ENCODE measurements around the gene SLC25A13. TPM values are rescaled to one million over a fixed set of nuclear protein-coding genes. Genes with fewer than 3 reads are reported as not detected.

Gene SLC25A13
- polyA plus RNA-seq, 1 of the 3 experiments (the other 2 are of a cell fraction), result 16.0 TPM

- CTCF ChIA-PET, result interaction anchor here (1.2 kb wide), 1 partner anchor 24 kb away, joined by 4 read pairs; no protein-coding TSS in a partner anchor
- POLR2A ChIA-PET, result no interaction called here
- H3K9me2 ChIP-seq, result no peaks in the 10 kb centered on the region
- no peak for DNase-seq
- H3K4me2 ChIP-seq, result no peak overlapping the region
- H4K20me1 ChIP-seq (ENCODE audit: insufficient read depth), result no peaks in the 10 kb centered on the region
- H3F3A ChIP-seq (replicated peaks; ENCODE audit: insufficient read depth), result no peaks in the 10 kb centered on the region
- H2AFZ ChIP-seq (ENCODE audit: low read depth), result no peak overlapping the region
- H3K79me2 ChIP-seq (ENCODE audit: insufficient read depth), result no peaks in the 10 kb centered on the region
- WGBS (ENCODE audit: low lambda C conversion rate), result 94% methylated on average over 12 of the region's 13 CpGs
- H3K4me3 ChIP-seq (ENCODE audit: low read depth in 2 of 2, low read length in 1 of 2), result no peak overlapping the region
- H3K9ac ChIP-seq, result no peak overlapping the region
- peaks cover 20 to 33% of the 10 kb centered on the region in 2 experiments for H3K36me3 ChIP-seq (replicated peaks in 1 of 2; ENCODE audit: control insufficient read depth in 1 of 2, insufficient read depth in 2 of 2, low read length in 1 of 2)
- H3K27ac ChIP-seq (ENCODE audit: low read depth in 2 of 2, low read length in 1 of 2), result no peak overlapping the region
- no peaks in the 10 kb centered on the region for H3K27me3 ChIP-seq (ENCODE audit: insufficient read depth)
- TF ChIP-seq GATA2 (CRISPR knock-in tag; IDR thresholded peaks at IDR 0.05) (no peak), GABPA (IDR thresholded peaks at IDR 0.05; ENCODE audit: low read depth) (no peak), YY1 (IDR thresholded peaks at IDR 0.05; ENCODE audit: low read depth) (no peak), NFIC (IDR thresholded peaks at IDR 0.05; ENCODE audit: borderline replicate concordance) (no peak), RCOR1 (IDR thresholded peaks at IDR 0.05; ENCODE audit: low read length) (no peak), MAX (IDR thresholded peaks at IDR 0.05; ENCODE audit: low read depth) (no peak)
- peaks cover 5 to 21% of the 10 kb centered on the region in 2 experiments; a peak in 3 of 4 replicates for H3K4me1 ChIP-seq (ENCODE audit: control insufficient read depth in 1 of 2, insufficient read depth in 2 of 2, low read depth in 1 of 2, low read length in 1 of 2)
- H3K9me3 ChIP-seq, result no peaks in the 10 kb centered on the region
Measured at GRCh38 chr7:96118449-96119001, 203.4 kb downstream of the SLC25A13 start.

DNA sequence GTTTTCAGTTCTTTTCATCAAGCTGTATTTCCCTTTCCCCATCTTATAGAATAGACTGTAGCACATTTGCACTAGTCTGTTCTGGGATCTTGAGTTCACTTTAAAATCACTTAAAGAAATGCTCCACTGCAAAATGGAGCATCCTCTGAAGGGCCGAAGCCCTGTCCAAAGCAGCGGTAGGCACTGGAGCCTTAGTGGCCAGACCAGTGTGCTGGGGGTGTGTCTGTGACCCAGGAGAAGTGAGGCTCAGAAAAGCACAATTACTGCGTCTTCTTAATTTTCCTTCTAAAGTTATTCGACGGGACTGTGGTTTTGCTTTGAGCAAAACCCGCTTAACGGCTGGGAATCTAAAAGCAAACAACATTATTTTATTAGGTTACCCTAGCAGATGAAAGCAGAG is 205.7 kb downstream of the SLC25A13 start:
- Histone ChIP-seq H3K4me1 (ENCODE audit: control insufficient read depth in 1 of 2, insufficient read depth in 2 of 2, low read depth in 1 of 2, low read length in 1 of 2) (peaks cover 5 to 13% of the 10 kb centered on the region in 2 experiments; a peak in 3 of 4 replicates), H3K36me3 (replicated peaks in 1 of 2; ENCODE audit: control insufficient read depth in 1 of 2, insufficient read depth in 2 of 2, low read length in 1 of 2) (peaks cover 15 to 21% of the 10 kb centered on the region in 2 experiments), H4K20me1 (ENCODE audit: insufficient read depth) (no peaks in the 10 kb centered on the region), H3K9me3 (peaks cover 4% of the 10 kb centered on the region; the same call in 1 of the 2 replicates), H3K4me2 (no peak overlapping the region), H3K4me3 (ENCODE audit: low read depth in 2 of 2, low read length in 1 of 2) (no peak overlapping the region), H2AFZ (ENCODE audit: low read depth) (no peak overlapping the region), H3K79me2 (ENCODE audit: insufficient read depth) (no peaks in the 10 kb centered on the region), H3K27ac (ENCODE audit: low read depth in 2 of 2, low read length in 1 of 2) (peak overlapping the region in 1 of 2 experiments; percentile 18; a peak in 1 of 4 replicates), H3K9me2 (no peaks in the 10 kb centered on the region), H3F3A (replicated peaks; ENCODE audit: insufficient read depth) (no peaks in the 10 kb centered on the region), H3K27me3 (ENCODE audit: insufficient read depth) (no peaks in the 10 kb centered on the region), H3K9ac (no peak overlapping the region)
- TF ChIP-seq GABPA (IDR thresholded peaks at IDR 0.05; ENCODE audit: low read depth) (no peak), EZH2phosphoT487 (IDR thresholded peaks at IDR 0.05; ENCODE audit: borderline replicate concordance, low read depth) (no peak), POLR2AphosphoS5 (IDR thresholded peaks at IDR 0.05; ENCODE audit: low read depth, low read length) (no peak), RFX5 (IDR thresholded peaks at IDR 0.05; ENCODE audit: low read length) (no peak), CHD2 (IDR thresholded peaks at IDR 0.05; ENCODE audit: low read length, partially characterized antibody) (no peak), TAF1 (IDR thresholded peaks at IDR 0.05; ENCODE audit: borderline replicate concordance, low read depth, low read length) (no peak), FOXJ3 (CRISPR knock-in tag; IDR thresholded peaks at IDR 0.05) (no peak), RXRA (IDR thresholded peaks at IDR 0.05; ENCODE audit: borderline replicate concordance, low read depth) (no peak), SIN3A (IDR thresholded peaks at IDR 0.05; ENCODE audit: borderline replicate concordance, low read depth, low read length) (no peak), CTCF (IDR thresholded peaks at IDR 0.05) (no peak), NRF1 (IDR thresholded peaks at IDR 0.05; ENCODE audit: low read depth, low read length) (no peak), TCF12 (IDR thresholded peaks at IDR 0.05) (no peak), JUND (IDR thresholded peaks at IDR 0.05) (no peak), MEF2A (IDR thresholded peaks at IDR 0.05; ENCODE audit: borderline replicate concordance, low read depth) (no peak), MXI1 (IDR thresholded peaks at IDR 0.05; ENCODE audit: low read depth, low read length) (no peak)
- TF ChIP-seq, protein P1, sequence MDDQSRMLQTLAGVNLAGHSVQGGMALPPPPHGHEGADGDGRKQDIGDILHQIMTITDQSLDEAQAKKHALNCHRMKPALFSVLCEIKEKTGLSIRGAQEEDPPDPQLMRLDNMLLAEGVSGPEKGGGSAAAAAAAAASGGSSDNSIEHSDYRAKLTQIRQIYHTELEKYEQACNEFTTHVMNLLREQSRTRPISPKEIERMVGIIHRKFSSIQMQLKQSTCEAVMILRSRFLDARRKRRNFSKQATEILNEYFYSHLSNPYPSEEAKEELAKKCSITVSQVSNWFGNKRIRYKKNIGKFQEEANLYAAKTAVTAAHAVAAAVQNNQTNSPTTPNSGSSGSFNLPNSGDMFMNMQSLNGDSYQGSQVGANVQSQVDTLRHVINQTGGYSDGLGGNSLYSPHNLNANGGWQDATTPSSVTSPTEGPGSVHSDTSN (IDR thresholded peaks at IDR 0.05), result no peak
- TF ChIP-seq, protein P2, sequence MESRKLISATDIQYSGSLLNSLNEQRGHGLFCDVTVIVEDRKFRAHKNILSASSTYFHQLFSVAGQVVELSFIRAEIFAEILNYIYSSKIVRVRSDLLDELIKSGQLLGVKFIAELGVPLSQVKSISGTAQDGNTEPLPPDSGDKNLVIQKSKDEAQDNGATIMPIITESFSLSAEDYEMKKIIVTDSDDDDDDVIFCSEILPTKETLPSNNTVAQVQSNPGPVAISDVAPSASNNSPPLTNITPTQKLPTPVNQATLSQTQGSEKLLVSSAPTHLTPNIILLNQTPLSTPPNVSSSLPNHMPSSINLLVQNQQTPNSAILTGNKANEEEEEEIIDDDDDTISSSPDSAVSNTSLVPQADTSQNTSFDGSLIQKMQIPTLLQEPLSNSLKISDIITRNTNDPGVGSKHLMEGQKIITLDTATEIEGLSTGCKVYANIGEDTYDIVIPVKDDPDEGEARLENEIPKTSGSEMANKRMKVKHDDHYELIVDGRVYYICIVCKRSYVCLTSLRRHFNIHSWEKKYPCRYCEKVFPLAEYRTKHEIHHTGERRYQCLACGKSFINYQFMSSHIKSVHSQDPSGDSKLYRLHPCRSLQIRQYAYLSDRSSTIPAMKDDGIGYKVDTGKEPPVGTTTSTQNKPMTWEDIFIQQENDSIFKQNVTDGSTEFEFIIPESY (IDR thresholded peaks at IDR 0.05; ENCODE audit: borderline replicate concordance, low read depth), result no peak
- no peak for DNase-seq
- ChIA-PET POLR2A (no interaction called here), CTCF (interaction anchor here (0.7 to 1.6 kb wide), 2 partner anchors 189 to 901 kb away, joined by 3 read pairs; no protein-coding TSS in a partner anchor)
- 94% methylated on average over 7 of the region's 7 CpGs for WGBS (ENCODE audit: low lambda C conversion rate)
